HG02852 (cell line): ENCODE measurements around the gene SRD5A3.
A peak's percentile ranks its signal among the peaks of the same experiment; 100 is the strongest.

Experiments used
- ATAC-seq: cut with Tn5 transposase; IDR thresholded peaks from one replicate; pipeline ENCODE4 v1.9.1; 2021; ENCODE audit warnings: mild to moderate bottlenecking, moderate library complexity; ENCODE audit not compliant: unreplicated experiment

The SRD5A3 gene

GRCh38 chr4:55405073-55405472 lies 59.0 kb downstream of the SRD5A3 start:
- ATAC-seq: no peak

DNA sequence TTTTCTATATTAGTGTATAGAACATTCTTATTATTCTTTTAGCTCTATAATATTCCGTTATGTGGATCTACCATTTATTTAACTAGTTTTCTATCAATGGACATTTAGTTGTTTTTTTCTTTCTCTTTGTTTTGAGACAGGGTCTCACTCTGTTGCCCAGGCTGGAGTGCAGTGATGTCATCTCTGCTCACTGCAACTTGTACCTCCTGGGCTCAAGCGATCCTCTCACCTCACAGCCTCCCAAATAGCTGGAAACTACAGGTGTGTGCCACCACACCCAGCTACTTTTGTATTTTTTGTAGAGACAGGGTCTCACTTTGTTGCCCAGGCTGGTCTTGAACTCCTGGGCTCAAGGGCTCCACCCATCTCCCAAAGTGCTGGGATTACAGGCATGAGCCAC lies 60.5 kb downstream of the SRD5A3 start:
- ATAC-seq: no peak

GRCh38 chr4:55407119-55407518 lies 61.1 kb downstream of the SRD5A3 start:
- no peak for ATAC-seq

GRCh38 chr4:55407764-55408163 lies 61.7 kb downstream of the SRD5A3 start:
- ATAC-seq: no peak

GRCh38 chr4:55409468-55410171 lies 63.6 kb downstream of the SRD5A3 start:
- ATAC-seq: peak; percentile 75

DNA sequence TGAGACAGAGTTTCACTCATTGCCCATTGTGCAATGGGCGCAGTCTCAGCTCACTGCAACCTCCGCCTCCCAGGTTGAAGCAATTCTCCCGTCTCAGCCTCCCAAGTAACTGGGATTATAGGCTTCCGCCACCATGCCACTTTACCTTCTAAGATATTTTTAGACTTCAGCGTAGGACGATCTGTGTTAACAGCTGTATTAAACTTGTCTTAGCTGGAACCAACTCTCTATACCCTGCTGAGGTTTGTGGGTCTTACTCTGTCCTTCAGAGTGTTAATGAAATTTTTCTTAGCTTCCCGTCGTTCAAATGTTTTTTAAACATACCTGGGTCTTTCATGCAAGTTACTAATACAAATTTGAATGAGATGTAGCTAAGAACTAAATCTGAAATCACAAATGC lies 64.4 kb downstream of the SRD5A3 start:
- no peak for ATAC-seq

- no peak for ATAC-seq
These were observed 65.6 kb downstream of the SRD5A3 start for GRCh38 chr4:55411621-55412020.

DNA sequence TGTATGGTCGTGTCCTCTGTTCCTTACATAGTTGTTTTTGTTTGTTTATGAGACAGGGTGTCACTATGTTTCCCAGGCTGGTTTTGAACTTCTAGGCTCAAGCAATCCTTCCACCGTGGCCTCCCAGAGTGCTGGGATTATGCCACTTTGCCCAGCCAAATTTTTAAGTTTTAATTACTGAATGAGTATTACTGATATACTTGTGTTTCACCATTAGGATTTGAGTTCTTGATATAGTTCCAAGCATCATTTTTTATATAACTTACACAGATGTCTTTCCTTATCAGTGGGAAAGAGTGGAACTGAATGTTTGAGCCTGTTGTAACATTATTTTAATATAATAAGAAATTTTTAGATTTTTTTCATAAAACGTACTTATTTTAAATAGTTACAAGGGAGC lies 70.1 kb downstream of the SRD5A3 start:
- ATAC-seq: no peak
